Small intestine (tissue), 7 donors: ENCODE data around the gene ARRDC4. TPM values are rescaled to one million over a fixed set of nuclear protein-coding genes. Genes with fewer than 3 reads are reported as not detected.
A peak's percentile ranks its signal among the peaks of the same experiment; 100 is the strongest.
"Not testable (repeated sequence)": the region's sequence is repeated elsewhere in the genome, so short reads cannot be mapped to it uniquely, and the experiment has no call there.

Experiments
- DNase-seq, 2 donors: peaks; one replicate each; pipeline versions ENCODE4 v3.0.0 to v3.0.0-alpha.2; 2013
- FAIRE-seq: peaks from 2 replicates; lab custom pipeline; 2012; peaks lifted over from hg19 to GRCh38; lab: Jason Lieb, UNC
- H3K27ac ChIP-seq, 3 donors: one replicate each; pipeline ENCODE4 v1.5.1; 2013; ENCODE audit warnings: low read length in 2 of 3, mild to moderate bottlenecking in 2 of 3, control low read depth in 1 of 3, inconsistent platforms in 1 of 3, low read depth in 1 of 3, moderate library complexity in 1 of 3
- H3K27me3 ChIP-seq, 3 donors: one replicate each; pipeline ENCODE4 v1.6.1; 2013; ENCODE audit warnings: low read length in 3 of 3, inconsistent platforms in 1 of 3; ENCODE audit not compliant: control insufficient read depth in 3 of 3, insufficient read depth in 3 of 3
- H3K36me3 ChIP-seq, 3 donors: one replicate each; pipeline ENCODE4 v1.6.1; 2013; ENCODE audit warnings: low read length in 3 of 3, inconsistent platforms in 1 of 3, low read depth in 1 of 3, mild to moderate bottlenecking in 1 of 3, moderate library complexity in 1 of 3; ENCODE audit not compliant: control insufficient read depth in 3 of 3, insufficient read depth in 2 of 3
- H3K4me1 ChIP-seq, 3 donors: one replicate each; pipeline ENCODE4 v1.6.1; 2013; ENCODE audit warnings: low read length in 2 of 3, inconsistent platforms in 1 of 3, low read depth in 1 of 3, mild to moderate bottlenecking in 1 of 3, moderate library complexity in 1 of 3; ENCODE audit not compliant: control insufficient read depth in 3 of 3, insufficient read depth in 2 of 3
- H3K4me3 ChIP-seq, 3 donors: one replicate each; pipeline ENCODE4 v1.5.1; 2013; ENCODE audit warnings: low read length in 3 of 3, control low read depth in 1 of 3, inconsistent platforms in 1 of 3, low read depth in 1 of 3, mild to moderate bottlenecking in 1 of 3, moderate library complexity in 1 of 3
- H3K9me3 ChIP-seq, 2 donors: one replicate each; pipeline ENCODE4 v1.6.1; 2013; ENCODE audit warnings: low read depth in 1 of 2, low read length in 1 of 2; ENCODE audit not compliant: control insufficient read depth in 2 of 2, insufficient read depth in 1 of 2
- WGBS, 3 donors: extraction: QIAGEN DNeasy Blood & Tissue Kit; methylation state at CpG; one replicate each; pipeline ENCODE4 v1.1.7; 2013; 5-methylcytosine and 5-hydroxymethylcytosine counted together
- polyA plus RNA-seq, 4 donors: library from polyadenylated mRNA; stranded (reverse) in 3 of 4; unstranded in 1 of 4; fragments of 200-250 nt in 3 of 4; fragments of 120-200 nt in 1 of 4; gene quantifications; one replicate each; pipeline versions ENCODE4 v1.2.1 to v1.2.3, GENCODE V29; 2013
- donor health status: healthy with polysubstance abuse.
- donor health status: control.
- donor health status: control.
- donor health status: Bipolar disorder and iron deficiency.
- donor health status: healthy.

The ARRDC4 gene
- polyA plus RNA-seq, 4 donors: 18.9 to 92.3 (median 30.7) TPM

DNA sequence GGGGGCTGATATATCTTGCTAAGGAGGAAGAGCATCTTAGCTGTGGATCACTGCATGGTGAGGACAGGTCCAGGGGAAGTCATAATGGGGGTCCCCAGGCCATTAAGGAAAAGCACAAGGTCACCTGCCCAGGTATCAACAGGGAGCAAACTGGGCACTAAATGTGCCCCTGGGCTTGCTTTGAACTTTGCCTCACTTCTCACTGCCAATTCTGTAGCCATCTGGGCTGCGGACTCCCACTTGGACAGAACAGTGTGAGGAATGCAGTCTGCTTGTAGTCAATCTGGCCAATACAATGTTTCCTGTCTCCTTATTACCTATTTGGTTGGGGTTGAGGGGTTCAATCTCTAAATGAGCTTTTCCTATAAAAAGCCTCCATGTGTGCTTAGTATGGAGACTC, 21.3 kb downstream of the ARRDC4 start:
- no peaks in the 10 kb centered on the region for H3K4me1 ChIP-seq
- peaks cover 0 to 3% (median 0%) of the 10 kb centered on the region in 3 donors for H3K36me3 ChIP-seq
- 78 to 89% (median 80%) methylated on average over 1 of the region's 1 CpG for WGBS, 3 donors
- H3K27me3 ChIP-seq: no peaks in the 10 kb centered on the region
- H3K4me3 ChIP-seq: no peak overlapping the region
- DNase-seq (no peak), FAIRE-seq (no peak)
- no peak overlapping the region for H3K27ac ChIP-seq
- H3K9me3 ChIP-seq: peaks cover 0 to 1% of the 10 kb centered on the region in 2 donors

GRCh38 chr15:97984157-97984556, 23.7 kb downstream of the ARRDC4 start:
- no peak overlapping the region for H3K4me3 ChIP-seq
- H3K4me1 ChIP-seq: no peaks in the 10 kb centered on the region
- 65 to 83% (median 79%) methylated on average over 1 of the region's 1 CpG for WGBS, 3 donors
- peaks cover 0 to 3% (median 0%) of the 10 kb centered on the region in 3 donors for H3K36me3 ChIP-seq
- H3K27ac ChIP-seq: no peak overlapping the region
- no peak for FAIRE-seq
- H3K9me3 ChIP-seq: peaks cover 1 to 8% of the 10 kb centered on the region in 2 donors
- H3K27me3 ChIP-seq: no peaks in the 10 kb centered on the region
- no peak for DNase-seq

- FAIRE-seq, H3K4me3 ChIP-seq, H3K27me3 ChIP-seq, H3K27ac ChIP-seq, H3K4me1 ChIP-seq, H3K36me3 ChIP-seq, H3K9me3 ChIP-seq, DNase-seq: not testable (repeated sequence)
- WGBS, 3 donors: 70 to 92% (median 83%) methylated on average over 2 of the region's 2 CpGs
Measured at GRCh38 chr15:97985979-97986378, 25.5 kb downstream of the ARRDC4 start.

DNA sequence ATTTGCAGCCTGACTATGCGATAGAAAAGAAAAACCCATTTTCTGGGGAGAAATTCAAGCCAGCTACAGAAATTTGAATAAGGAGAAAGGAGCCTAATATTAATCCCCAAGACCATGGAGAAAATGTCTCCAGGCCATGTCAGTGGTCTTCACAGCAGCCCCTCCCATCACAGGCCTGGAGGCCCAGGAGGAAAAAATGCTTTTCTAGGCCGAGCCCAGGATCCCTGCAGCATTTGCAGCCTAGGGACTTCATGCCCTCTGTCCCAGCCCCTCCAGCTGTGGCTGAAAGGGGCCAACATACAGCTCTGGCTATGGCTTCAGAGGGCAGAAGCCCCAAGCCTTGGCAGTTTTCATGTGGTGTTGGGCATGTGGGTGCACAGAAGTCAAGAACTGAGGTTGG, 26.3 kb downstream of the ARRDC4 start:
- no peaks in the 10 kb centered on the region for H3K36me3 ChIP-seq
- H3K27me3 ChIP-seq: no peaks in the 10 kb centered on the region
- peaks cover 1 to 8% of the 10 kb centered on the region in 2 donors for H3K9me3 ChIP-seq
- DNase-seq (no peak), FAIRE-seq (no peak)
- WGBS, 3 donors: 75 to 94% (median 86%) methylated on average over 2 of the region's 2 CpGs
- H3K27ac ChIP-seq: no peak overlapping the region
- no peaks in the 10 kb centered on the region for H3K4me1 ChIP-seq
- no peak overlapping the region for H3K4me3 ChIP-seq

DNA sequence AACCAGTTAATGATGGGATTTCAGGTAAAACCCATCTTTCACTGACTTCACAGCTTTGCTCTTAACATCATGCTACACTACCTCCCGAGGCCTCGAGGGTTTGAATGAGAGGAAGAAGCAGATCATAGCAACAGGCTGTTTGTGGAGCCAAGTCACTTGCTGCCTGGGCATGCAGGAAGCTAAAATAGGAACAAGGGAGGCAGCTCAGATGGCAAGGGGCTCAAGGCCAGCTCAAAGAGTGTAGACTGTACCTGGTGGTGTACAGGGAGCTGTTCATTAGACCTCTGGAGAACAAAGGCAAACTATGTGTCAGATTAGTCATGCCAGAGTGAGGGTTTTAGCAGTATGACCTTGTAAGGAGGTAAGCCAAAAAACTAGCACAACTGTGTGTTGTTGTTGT, 28.8 kb downstream of the ARRDC4 start:
- FAIRE-seq (no peak), DNase-seq (no peak)
- H3K4me1 ChIP-seq: peaks cover 0 to 6% (median 1%) of the 10 kb centered on the region in 3 donors
- H3K36me3 ChIP-seq: no peaks in the 10 kb centered on the region
- 61 to 83% (median 78%) methylated on average over 2 of the region's 2 CpGs for WGBS, 3 donors
- H3K27me3 ChIP-seq: no peaks in the 10 kb centered on the region
- H3K4me3 ChIP-seq: no peak overlapping the region
- peaks cover 1 to 8% of the 10 kb centered on the region in 2 donors for H3K9me3 ChIP-seq
- H3K27ac ChIP-seq: no peak overlapping the region

DNA sequence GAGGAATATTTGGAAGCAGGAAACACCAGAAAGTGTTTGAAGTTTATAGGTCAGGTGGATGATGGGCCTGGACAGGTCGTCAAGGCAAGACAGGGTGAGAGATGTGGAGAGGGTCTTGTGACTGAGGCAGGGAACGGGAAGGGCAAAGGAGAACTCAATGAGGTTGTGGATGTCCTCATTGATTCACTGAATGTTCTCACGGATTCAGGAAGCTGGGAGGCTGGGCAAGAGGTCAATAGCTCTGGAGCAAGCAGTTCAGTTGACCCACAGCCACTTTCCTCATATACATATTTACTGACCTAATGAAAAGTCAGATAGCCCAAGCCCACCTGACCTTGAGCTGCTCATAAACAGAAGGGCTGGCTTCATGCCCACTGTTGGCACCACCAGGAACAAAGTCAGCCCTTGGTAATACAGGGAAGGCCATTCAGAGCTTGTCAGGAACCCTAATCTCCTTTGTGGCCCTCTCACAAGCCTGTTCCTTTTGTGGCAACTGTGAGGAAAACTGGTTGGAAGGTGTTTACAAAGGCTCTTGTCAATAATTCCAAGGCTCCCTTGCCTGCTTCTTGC, 31.6 kb downstream of the ARRDC4 start:
- FAIRE-seq (no peak), DNase-seq (no peak)
- Histone ChIP-seq H3K4me3 (no peak overlapping the region), H3K27ac (no peak overlapping the region), H3K4me1 (peaks cover 0 to 8% (median 5%) of the 10 kb centered on the region in 3 donors), H3K27me3 (no peaks in the 10 kb centered on the region), H3K36me3 (no peaks in the 10 kb centered on the region), H3K9me3 (peaks cover 0 to 4% of the 10 kb centered on the region in 2 donors)
- 77 to 88% (median 80%) methylated on average over 3 of the region's 3 CpGs for WGBS, 3 donors

- WGBS, 3 donors: 82 to 89% (median 84%) methylated on average over 1 of the region's 1 CpG
- no peak for FAIRE-seq
- H3K27ac ChIP-seq: no peak overlapping the region
- H3K4me1 ChIP-seq: peaks cover 0 to 8% (median 5%) of the 10 kb centered on the region in 3 donors
- no peaks in the 10 kb centered on the region for H3K9me3 ChIP-seq
- no peak overlapping the region for H3K4me3 ChIP-seq
- H3K36me3 ChIP-seq: no peaks in the 10 kb centered on the region
- H3K27me3 ChIP-seq: no peaks in the 10 kb centered on the region
- DNase-seq: no peak
Measured at GRCh38 chr15:97992823-97993222, 32.3 kb downstream of the ARRDC4 start.

- FAIRE-seq: no peak
Measured at GRCh38 chr15:97993310-97993738, 32.8 kb downstream of the ARRDC4 start.

GRCh38 chr15:97994236-97994635, 33.7 kb downstream of the ARRDC4 start:
- WGBS, 3 donors: 90 to 93% (median 91%) methylated on average over 3 of the region's 3 CpGs

More at GRCh38 chr15:97993310-97993738, 32.8 kb downstream of the ARRDC4 start:
- H3K4me1 ChIP-seq: peaks cover 0 to 8% (median 5%) of the 10 kb centered on the region in 3 donors
- no peaks in the 10 kb centered on the region for H3K9me3 ChIP-seq
- no peak overlapping the region for H3K27ac ChIP-seq
- WGBS, 3 donors: 18 to 41% (median 33%) methylated on average over 3 of the region's 3 CpGs
- no peaks in the 10 kb centered on the region for H3K36me3 ChIP-seq
- H3K4me3 ChIP-seq: no peak overlapping the region
- peak; percentile 41 to 63 for DNase-seq
- no peaks in the 10 kb centered on the region for H3K27me3 ChIP-seq

More at GRCh38 chr15:97994236-97994635, 33.7 kb downstream of the ARRDC4 start:
- FAIRE-seq (no peak), DNase-seq (no peak)
- no peaks in the 10 kb centered on the region for H3K27me3 ChIP-seq
- H3K4me3 ChIP-seq: no peak overlapping the region
- H3K27ac ChIP-seq: no peak overlapping the region
- H3K4me1 ChIP-seq: peaks cover 0 to 8% (median 5%) of the 10 kb centered on the region in 3 donors
- no peaks in the 10 kb centered on the region for H3K36me3 ChIP-seq
- no peaks in the 10 kb centered on the region for H3K9me3 ChIP-seq
